Endothelial cell (in vitro differentiated cells): ENCODE results near the gene SPRING1. TPM values are rescaled to one million over a fixed set of nuclear protein-coding genes. Genes with fewer than 3 reads are reported as not detected.

Experiments used
- DNase-seq: peaks from one replicate; pipeline ENCODE4 v3.0.0; 2021; ENCODE audit warnings: low spot score
- H3K27ac Mint-ChIP-seq: one replicate; pipeline ENCODE4 v1.8.0; 2021; ENCODE audit warnings: mixed read lengths, inconsistent platforms; ENCODE audit not compliant: unreplicated experiment
- H3K27me3 Mint-ChIP-seq: one replicate; pipeline ENCODE4 v1.8.0; 2021; ENCODE audit warnings: mild to moderate bottlenecking, moderate library complexity, mixed read lengths, inconsistent platforms; ENCODE audit not compliant: unreplicated experiment
- H3K36me3 Mint-ChIP-seq: one replicate; pipeline ENCODE4 v1.8.0; 2021; ENCODE audit warnings: mild to moderate bottlenecking, low read depth, mixed read lengths, inconsistent platforms; ENCODE audit not compliant: unreplicated experiment
- H3K4me1 Mint-ChIP-seq: one replicate; pipeline ENCODE4 v1.8.0; 2021; ENCODE audit warnings: mild to moderate bottlenecking, mixed read lengths, inconsistent platforms; ENCODE audit not compliant: unreplicated experiment
- H3K4me3 Mint-ChIP-seq: one replicate; pipeline ENCODE4 v1.8.0; 2021; ENCODE audit warnings: mild to moderate bottlenecking, mixed read lengths, inconsistent platforms; ENCODE audit not compliant: unreplicated experiment
- H3K9me3 Mint-ChIP-seq: one replicate; pipeline ENCODE4 v1.8.0; 2021; ENCODE audit warnings: mixed read lengths, inconsistent platforms; ENCODE audit not compliant: unreplicated experiment
- long read RNA-seq: library from polyadenylated mRNA; unstranded; transcript quantifications from one replicate; pipeline ENCODE4 v2.0.0, GENCODE V29; 2020; ENCODE audit not compliant: unreplicated experiment
- total RNA-seq: library from RNA; stranded (reverse); fragmentation: NEBNext Ultra II Directional; extraction: Animal tissue kit (Norgen Biotek cat#: 25700); gene quantifications from one replicate; pipeline ENCODE4 v1.2.1, GENCODE V29; 2021; ENCODE audit not compliant: unreplicated experiment
- TF ChIP-seq, protein P1 (sequence below): fragments of 200-600 bp; sonication (generic); IDR thresholded peaks from one replicate; pipeline ENCODE4 v1.5.0; 2021; ENCODE audit warnings: antibody characterized with exemption; ENCODE audit not compliant: unreplicated experiment

Gene SPRING1, protein sequence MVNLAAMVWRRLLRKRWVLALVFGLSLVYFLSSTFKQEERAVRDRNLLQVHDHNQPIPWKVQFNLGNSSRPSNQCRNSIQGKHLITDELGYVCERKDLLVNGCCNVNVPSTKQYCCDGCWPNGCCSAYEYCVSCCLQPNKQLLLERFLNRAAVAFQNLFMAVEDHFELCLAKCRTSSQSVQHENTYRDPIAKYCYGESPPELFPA
- total RNA-seq: 73.8 TPM
- long read RNA-seq, full-length matches to known transcripts: 12 of 16 reads
- long read RNA-seq, partial matches to known transcripts: 0 of 16 reads
- long read RNA-seq, other reads (novel, unspliced or antisense): 4 of 16 reads

DNA sequence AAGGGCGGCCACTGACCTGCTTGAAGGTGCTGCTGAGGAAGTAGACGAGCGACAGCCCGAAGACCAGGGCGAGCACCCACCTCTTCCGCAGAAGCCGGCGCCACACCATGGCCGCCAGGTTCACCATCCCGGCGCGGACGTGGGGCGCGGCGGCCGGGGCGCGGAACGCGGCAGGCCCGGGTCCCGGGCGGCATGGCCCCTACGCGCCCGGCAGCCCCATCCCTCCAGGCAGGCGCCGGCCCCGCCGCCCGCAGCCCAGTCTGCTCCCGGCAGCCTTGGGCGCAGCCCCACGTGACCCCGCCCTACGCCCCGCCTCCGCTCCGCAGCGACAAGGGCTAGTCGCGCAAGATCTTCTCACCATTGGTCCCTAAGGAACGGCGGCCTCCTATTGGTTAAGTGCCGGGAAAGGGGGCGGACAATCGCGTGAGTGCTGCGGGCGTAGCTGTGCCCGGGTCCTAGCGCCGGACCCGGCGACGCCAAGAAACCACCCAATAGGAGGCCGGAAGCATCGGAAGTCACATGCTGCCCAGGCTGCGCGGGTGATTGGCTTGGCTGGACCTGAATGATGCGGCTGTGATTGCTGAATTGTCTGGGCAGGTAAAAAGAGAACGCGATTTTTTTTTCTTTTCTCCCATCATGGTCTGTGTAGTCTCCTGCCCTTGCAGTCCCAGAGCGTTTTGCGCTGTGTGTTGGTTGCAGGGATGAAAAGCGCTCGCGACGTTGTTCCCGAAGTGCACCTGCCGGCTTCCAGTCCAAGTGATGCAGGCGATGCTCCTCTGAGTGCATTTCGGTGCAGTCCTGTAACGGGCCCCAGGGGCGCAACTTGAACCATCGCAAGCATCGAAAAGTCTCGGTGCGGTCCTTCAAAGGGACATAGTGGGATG is at the start of gene SPRING1, which contains the start of gene RNFT2:
SPRING1 (minus strand) TSS at position 296 of the 884 bp plus-strand sequence; CDS start at position 127, 169 bp downstream.
RNFT2 (plus strand) TSS at position 542 of the 884 bp plus-strand sequence. CDS start 2,183 bp downstream, outside the sequence.
- Mint-ChIP-seq H3K36me3 (peaks cover 6% of the 10 kb centered on the region), H3K4me3 (peak within 1 kb of the TSS; percentile 97), H3K4me1 (peaks cover 3% of the 10 kb centered on the region), H3K27ac (peak within 1 kb of the TSS; percentile 84), H3K27me3 (peaks cover 3% of the 10 kb centered on the region), H3K9me3 (no peaks in the 10 kb centered on the region)
- TF ChIP-seq, protein P1, sequence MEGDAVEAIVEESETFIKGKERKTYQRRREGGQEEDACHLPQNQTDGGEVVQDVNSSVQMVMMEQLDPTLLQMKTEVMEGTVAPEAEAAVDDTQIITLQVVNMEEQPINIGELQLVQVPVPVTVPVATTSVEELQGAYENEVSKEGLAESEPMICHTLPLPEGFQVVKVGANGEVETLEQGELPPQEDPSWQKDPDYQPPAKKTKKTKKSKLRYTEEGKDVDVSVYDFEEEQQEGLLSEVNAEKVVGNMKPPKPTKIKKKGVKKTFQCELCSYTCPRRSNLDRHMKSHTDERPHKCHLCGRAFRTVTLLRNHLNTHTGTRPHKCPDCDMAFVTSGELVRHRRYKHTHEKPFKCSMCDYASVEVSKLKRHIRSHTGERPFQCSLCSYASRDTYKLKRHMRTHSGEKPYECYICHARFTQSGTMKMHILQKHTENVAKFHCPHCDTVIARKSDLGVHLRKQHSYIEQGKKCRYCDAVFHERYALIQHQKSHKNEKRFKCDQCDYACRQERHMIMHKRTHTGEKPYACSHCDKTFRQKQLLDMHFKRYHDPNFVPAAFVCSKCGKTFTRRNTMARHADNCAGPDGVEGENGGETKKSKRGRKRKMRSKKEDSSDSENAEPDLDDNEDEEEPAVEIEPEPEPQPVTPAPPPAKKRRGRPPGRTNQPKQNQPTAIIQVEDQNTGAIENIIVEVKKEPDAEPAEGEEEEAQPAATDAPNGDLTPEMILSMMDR: no peak
- peak; percentile 98 for DNase-seq

DNA sequence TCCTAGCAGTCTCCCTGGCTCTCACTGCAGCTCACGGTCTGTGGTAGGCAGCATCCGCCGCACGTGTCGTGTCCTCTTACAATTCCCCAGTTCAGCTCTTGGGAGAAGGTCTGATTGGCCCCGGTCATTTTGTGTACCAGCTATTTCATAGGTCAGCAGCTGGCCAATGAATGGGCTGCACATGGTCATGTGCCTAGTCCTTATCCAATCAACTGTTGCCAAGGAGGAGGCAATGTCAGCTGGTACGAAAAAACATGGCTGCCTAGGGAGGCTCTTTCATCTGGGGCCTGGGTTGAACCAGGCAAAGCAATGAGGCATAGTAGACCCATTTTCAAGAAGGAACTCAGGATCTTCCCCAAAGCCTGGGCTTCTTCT is 46.4 kb upstream of the SPRING1 start:
- H3K9me3 Mint-ChIP-seq: no peaks in the 10 kb centered on the region
- H3K27ac Mint-ChIP-seq: no peak overlapping the region
- DNase-seq: no peak
- H3K4me1 Mint-ChIP-seq: no peaks in the 10 kb centered on the region
- H3K27me3 Mint-ChIP-seq: no peaks in the 10 kb centered on the region
- peaks cover 24% of the 10 kb centered on the region for H3K36me3 Mint-ChIP-seq
- TF ChIP-seq, protein P1: no peak
- no peak overlapping the region for H3K4me3 Mint-ChIP-seq

DNA sequence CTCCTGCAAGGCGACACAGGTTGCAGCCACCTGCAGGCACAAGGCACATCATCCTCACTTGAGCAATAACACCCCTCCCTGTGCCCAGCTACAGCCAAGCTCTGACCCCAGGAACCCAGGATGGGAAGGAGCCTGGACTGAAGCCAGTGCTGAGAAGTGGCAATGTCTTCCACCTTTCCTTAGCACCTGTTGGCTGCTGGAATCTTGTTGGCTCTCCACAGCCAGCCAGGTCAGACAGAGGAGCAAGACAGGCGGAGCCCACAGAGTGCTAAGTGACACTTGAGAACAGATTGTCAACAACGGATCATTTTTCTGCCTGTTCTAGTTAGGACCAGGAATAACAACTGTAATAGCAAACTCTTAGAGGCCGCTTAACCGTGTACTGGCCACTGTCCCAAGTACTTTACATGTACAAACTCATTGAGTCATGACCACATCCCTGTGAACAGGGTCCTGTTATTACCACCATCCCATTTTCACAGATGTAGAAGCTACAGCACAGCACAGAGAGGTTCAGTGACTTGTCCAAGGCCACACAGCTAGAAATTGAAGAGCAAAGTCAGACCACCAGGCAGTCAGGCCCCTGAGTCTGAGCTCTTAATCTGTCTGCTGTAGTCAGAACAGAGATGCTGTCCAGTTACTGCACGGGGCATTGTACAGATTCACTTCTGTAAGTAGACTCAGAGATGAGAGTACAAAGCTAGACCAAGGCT is 45.8 kb upstream of the SPRING1 start:
- Mint-ChIP-seq H3K4me3 (no peak overlapping the region), H3K27me3 (no peaks in the 10 kb centered on the region), H3K36me3 (peaks cover 24% of the 10 kb centered on the region), H3K4me1 (no peaks in the 10 kb centered on the region), H3K9me3 (no peaks in the 10 kb centered on the region), H3K27ac (no peak overlapping the region)
- TF ChIP-seq, protein P1: no peak
- no peak for DNase-seq

DNA sequence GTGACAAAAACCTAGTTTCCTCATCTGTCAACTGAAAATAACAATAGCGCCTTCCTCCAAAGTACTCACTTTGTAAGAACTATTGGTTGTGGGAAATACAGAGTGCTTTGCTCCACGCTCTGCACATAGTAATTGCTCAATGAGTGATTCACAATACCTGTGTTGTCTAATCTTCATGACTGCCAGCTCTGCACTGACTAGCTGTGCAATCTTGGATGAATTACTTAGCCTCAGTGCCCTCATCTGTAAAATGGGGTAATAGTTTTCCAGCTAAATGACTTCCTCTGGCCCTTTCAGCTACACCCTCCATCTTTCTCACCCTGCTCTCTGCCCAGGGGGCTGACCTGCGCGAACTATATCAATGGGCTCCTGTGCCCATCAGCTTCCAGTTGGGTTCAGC is 43.1 kb upstream of the SPRING1 start:
- no peaks in the 10 kb centered on the region for H3K9me3 Mint-ChIP-seq
- no peaks in the 10 kb centered on the region for H3K27me3 Mint-ChIP-seq
- TF ChIP-seq, protein P1: no peak
- no peak for DNase-seq
- peaks cover 29% of the 10 kb centered on the region for H3K36me3 Mint-ChIP-seq
- no peak overlapping the region for H3K27ac Mint-ChIP-seq
- H3K4me3 Mint-ChIP-seq: peak overlapping the region; percentile 14
- peaks cover 4% of the 10 kb centered on the region for H3K4me1 Mint-ChIP-seq
